Neural cell (in vitro differentiated cells): Measurements from ENCODE around the gene COX8A. TPM values are rescaled to one million over a fixed set of nuclear protein-coding genes. Genes with fewer than 3 reads are reported as not detected.

Source experiments
- H2AFZ ChIP-seq: fragments of 200-600, 300-800 bp; sonication (generic), shearing (Covaris generic); 2 replicates; pipeline ENCODE4 v1.6.0; 2014; ENCODE audit warnings: low read depth, mild to moderate bottlenecking, antibody characterized with exemption, low read length, moderate library complexity
- H3F3A ChIP-seq: fragments of 200-600 bp; shearing (Covaris generic); 2 replicates; pipeline ENCODE4 v1.6.1; 2016; ENCODE audit warnings: mild to moderate bottlenecking, moderate library complexity, mixed read lengths, antibody characterized with exemption, low read length; ENCODE audit not compliant: insufficient read depth, poor library complexity, severe bottlenecking
- H3K27ac ChIP-seq: fragments of 200-600, 300-800 bp; sonication (generic), shearing (Covaris generic); 2 replicates; pipeline ENCODE4 v1.5.1; 2014; ENCODE audit warnings: mild to moderate bottlenecking, low read length, moderate library complexity
- H3K27me3 ChIP-seq: fragments of 300-800, 200-600 bp; sonication (generic), shearing (Covaris generic); 2 replicates; pipeline ENCODE4 v1.6.0; 2014; ENCODE audit warnings: mild to moderate bottlenecking, low read depth, low read length, moderate library complexity; ENCODE audit not compliant: insufficient read depth
- H3K36me3 ChIP-seq: fragments of 300-800, 200-600 bp; sonication (generic), shearing (Covaris generic); 2 replicates; pipeline ENCODE4 v1.5.1; 2014; ENCODE audit warnings: mild to moderate bottlenecking, antibody characterized with exemption, low read length, moderate library complexity; ENCODE audit not compliant: insufficient read depth
- H3K4me2 ChIP-seq: fragments of 300-800, 200-600 bp; sonication (generic), shearing (Covaris generic); 2 replicates; pipeline ENCODE4 v1.6.0; 2014; ENCODE audit warnings: mild to moderate bottlenecking, low read length
- H3K4me3 ChIP-seq: fragments of 300-800, 200-600 bp; sonication (generic), shearing (Covaris generic); 2 replicates; pipeline ENCODE4 v1.5.1; 2014; ENCODE audit warnings: mild to moderate bottlenecking, low read length, moderate library complexity
- H3K79me2 ChIP-seq: fragments of 200-600 bp; shearing (Covaris generic); replicated peaks from 2 replicates; pipeline ENCODE4 v1.6.0; 2014; ENCODE audit warnings: mild to moderate bottlenecking, low read length, moderate library complexity; ENCODE audit not compliant: insufficient read depth
- H3K9ac ChIP-seq: fragments of 300-800, 200-600 bp; sonication (generic), shearing (Covaris generic); 2 replicates; pipeline ENCODE4 v1.6.1; 2016; ENCODE audit warnings: mild to moderate bottlenecking, low read length, mixed read lengths
- H3K9me2 ChIP-seq: fragments of 200-600 bp; shearing (Covaris generic); 2 replicates; pipeline ENCODE4 v1.6.1; 2016; ENCODE audit warnings: mild to moderate bottlenecking, low read length, mixed read lengths; ENCODE audit not compliant: insufficient read depth
- H3K9me3 ChIP-seq: fragments of 200-600, 300-800 bp; sonication (generic), shearing (Covaris generic); 2 replicates; pipeline ENCODE4 v1.6.1; 2016; ENCODE audit warnings: mild to moderate bottlenecking, mixed run types, low read length, moderate library complexity, mixed read lengths
- H4K20me1 ChIP-seq: fragments of 200-600 bp; shearing (Covaris generic); 2 replicates; pipeline ENCODE4 v1.6.1; 2016; ENCODE audit warnings: mild to moderate bottlenecking, mixed run types; ENCODE audit not compliant: insufficient read depth
- EP300 ChIP-seq: fragments of 450-650 bp; conservative IDR thresholded peaks from 2 replicates; pipeline ENCODE4 v1.6.1; 2014; ENCODE audit warnings: antibody characterized with exemption, mild to moderate bottlenecking, moderate library complexity; ENCODE audit not compliant: poor library complexity, severe bottlenecking
- EZH2 ChIP-seq: fragments of 200-600, 300-800 bp; shearing (Covaris generic), sonication (generic); IDR thresholded peaks from 2 replicates; pipeline ENCODE4 v1.6.1; 2014; ENCODE audit warnings: antibody characterized with exemption, low read length, borderline replicate concordance, mild to moderate bottlenecking; ENCODE audit not compliant: insufficient read depth, poor library complexity, severe bottlenecking
- MXI1 ChIP-seq: fragments of 450-650 bp; conservative IDR thresholded peaks from 2 replicates; pipeline ENCODE4 v1.6.1; 2014; ENCODE audit warnings: antibody characterized with exemption, mild to moderate bottlenecking; ENCODE audit not compliant: poor library complexity, severe bottlenecking
- POLR2AphosphoS5 ChIP-seq: IDR thresholded peaks from 2 replicates; pipeline ENCODE4 v1.6.1; 2012
- RAD21 ChIP-seq: fragments of 450-650 bp; conservative IDR thresholded peaks from 2 replicates; pipeline ENCODE4 v1.6.1; 2014; ENCODE audit warnings: antibody characterized with exemption, mild to moderate bottlenecking, moderate library complexity
- SMC3 ChIP-seq: fragments of 450-650 bp; conservative IDR thresholded peaks from 2 replicates; pipeline ENCODE4 v1.6.1; 2014; ENCODE audit warnings: antibody characterized with exemption, mild to moderate bottlenecking, moderate library complexity; ENCODE audit not compliant: poor library complexity
- TAF1 ChIP-seq: IDR thresholded peaks from 2 replicates; pipeline ENCODE4 v1.6.1; 2012; ENCODE audit warnings: low read depth
- polyA plus RNA-seq: library from polyadenylated mRNA; depleted of rRNA; stranded (reverse); fragments of >200 nt; gene quantifications from 2 replicates; pipeline ENCODE4 v1.2.3, GENCODE V29; 2014
- TF ChIP-seq, protein P1 (sequence below): fragments of 450-650 bp; IDR thresholded peaks from 2 replicates; pipeline ENCODE4 v1.5.1; 2014; ENCODE audit warnings: antibody characterized with exemption, mild to moderate bottlenecking, moderate library complexity; ENCODE audit not compliant: poor library complexity, severe bottlenecking
- TF ChIP-seq, protein P2 (sequence below): IDR thresholded peaks from 2 replicates; pipeline ENCODE4 v1.6.1; 2012; ENCODE audit warnings: borderline replicate concordance

COX8A gene
- polyA plus RNA-seq, 1 donor from 2014 or later: 863 TPM

DNA sequence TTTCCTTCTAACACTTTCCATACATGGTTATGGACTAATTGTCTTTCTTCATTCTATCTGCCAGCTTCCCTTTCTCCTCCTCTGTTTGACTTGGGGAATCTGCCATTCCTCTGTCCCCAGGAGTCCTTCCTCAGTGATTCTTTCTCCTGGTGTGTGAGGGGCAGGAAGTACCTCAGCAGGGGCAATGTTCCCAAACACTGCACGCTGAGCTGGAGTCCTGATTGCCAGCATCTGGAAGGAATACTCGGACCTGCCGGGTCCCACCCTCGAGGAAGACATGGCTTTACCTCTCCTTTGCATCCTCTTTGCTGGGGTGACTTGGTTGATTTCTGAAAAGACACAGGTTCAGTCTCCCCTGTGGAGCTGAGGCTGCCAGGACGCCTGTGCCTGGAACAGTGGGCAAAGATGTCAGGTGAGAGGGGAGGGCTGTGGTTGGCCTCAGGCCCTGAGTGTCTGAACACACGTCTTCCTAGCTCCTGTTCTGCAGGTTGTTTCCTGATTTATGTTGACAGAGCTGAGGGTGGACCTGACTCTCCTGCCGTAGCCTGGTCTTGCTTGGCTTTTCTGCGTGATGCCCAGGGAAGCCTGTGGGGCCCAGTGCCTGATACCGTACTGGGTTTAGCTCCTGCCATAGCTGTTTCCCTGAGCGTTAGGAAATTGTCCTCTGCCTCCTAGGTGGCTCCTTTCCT lies 4.3 kb downstream of the COX8A start:
- no peaks in the 10 kb centered on the region for H3K27me3 ChIP-seq
- H3K27ac ChIP-seq: no peak overlapping the region
- no peak overlapping the region for H3K4me2 ChIP-seq
- no peaks in the 10 kb centered on the region for H3K9me3 ChIP-seq
- no peaks in the 10 kb centered on the region for H4K20me1 ChIP-seq
- no peaks in the 10 kb centered on the region for H3K9me2 ChIP-seq
- peaks cover 26% of the 10 kb centered on the region for H3K79me2 ChIP-seq
- no peaks in the 10 kb centered on the region for H3F3A ChIP-seq
- no peak overlapping the region for H3K9ac ChIP-seq
- no peak overlapping the region for H2AFZ ChIP-seq
- no peak overlapping the region for H3K4me3 ChIP-seq
- TF ChIP-seq MXI1 (no peak), EP300 (no peak), RAD21 (no peak)
- TF ChIP-seq, protein P1, sequence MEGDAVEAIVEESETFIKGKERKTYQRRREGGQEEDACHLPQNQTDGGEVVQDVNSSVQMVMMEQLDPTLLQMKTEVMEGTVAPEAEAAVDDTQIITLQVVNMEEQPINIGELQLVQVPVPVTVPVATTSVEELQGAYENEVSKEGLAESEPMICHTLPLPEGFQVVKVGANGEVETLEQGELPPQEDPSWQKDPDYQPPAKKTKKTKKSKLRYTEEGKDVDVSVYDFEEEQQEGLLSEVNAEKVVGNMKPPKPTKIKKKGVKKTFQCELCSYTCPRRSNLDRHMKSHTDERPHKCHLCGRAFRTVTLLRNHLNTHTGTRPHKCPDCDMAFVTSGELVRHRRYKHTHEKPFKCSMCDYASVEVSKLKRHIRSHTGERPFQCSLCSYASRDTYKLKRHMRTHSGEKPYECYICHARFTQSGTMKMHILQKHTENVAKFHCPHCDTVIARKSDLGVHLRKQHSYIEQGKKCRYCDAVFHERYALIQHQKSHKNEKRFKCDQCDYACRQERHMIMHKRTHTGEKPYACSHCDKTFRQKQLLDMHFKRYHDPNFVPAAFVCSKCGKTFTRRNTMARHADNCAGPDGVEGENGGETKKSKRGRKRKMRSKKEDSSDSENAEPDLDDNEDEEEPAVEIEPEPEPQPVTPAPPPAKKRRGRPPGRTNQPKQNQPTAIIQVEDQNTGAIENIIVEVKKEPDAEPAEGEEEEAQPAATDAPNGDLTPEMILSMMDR: no peak
- no peaks in the 10 kb centered on the region for H3K36me3 ChIP-seq

DNA sequence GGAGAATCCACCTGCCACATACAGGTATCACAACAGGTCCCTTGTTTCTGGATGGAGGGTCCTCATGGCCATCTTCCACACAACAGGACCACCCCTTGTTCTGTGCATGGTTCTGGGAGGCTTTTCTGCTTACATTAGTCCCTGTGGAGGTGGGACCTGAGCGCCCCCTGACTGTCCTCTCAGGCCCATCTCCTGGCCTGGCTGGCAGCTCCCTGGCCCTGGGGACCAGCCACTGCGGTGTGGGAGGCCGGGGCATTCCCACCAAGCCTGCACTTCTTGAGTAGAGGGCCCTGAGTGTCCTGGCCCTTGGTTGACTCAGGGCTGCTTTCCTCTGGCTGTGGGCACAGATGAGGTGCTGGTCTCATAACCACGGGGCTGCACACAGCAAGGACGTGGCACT lies 5.0 kb downstream of the COX8A start:
- Histone ChIP-seq H3K4me3 (no peak overlapping the region), H3K27me3 (no peaks in the 10 kb centered on the region), H3K9me3 (no peaks in the 10 kb centered on the region), H3F3A (no peaks in the 10 kb centered on the region), H3K79me2 (peaks cover 26% of the 10 kb centered on the region), H3K27ac (no peak overlapping the region), H3K4me2 (no peak overlapping the region), H3K9ac (no peak overlapping the region), H4K20me1 (no peaks in the 10 kb centered on the region), H2AFZ (no peak overlapping the region), H3K9me2 (no peaks in the 10 kb centered on the region), H3K36me3 (no peaks in the 10 kb centered on the region)
- no peak for TF ChIP-seq POLR2AphosphoS5
- no peak for TF ChIP-seq RAD21
- no peak for TF ChIP-seq EZH2
- TF ChIP-seq, protein P2, sequence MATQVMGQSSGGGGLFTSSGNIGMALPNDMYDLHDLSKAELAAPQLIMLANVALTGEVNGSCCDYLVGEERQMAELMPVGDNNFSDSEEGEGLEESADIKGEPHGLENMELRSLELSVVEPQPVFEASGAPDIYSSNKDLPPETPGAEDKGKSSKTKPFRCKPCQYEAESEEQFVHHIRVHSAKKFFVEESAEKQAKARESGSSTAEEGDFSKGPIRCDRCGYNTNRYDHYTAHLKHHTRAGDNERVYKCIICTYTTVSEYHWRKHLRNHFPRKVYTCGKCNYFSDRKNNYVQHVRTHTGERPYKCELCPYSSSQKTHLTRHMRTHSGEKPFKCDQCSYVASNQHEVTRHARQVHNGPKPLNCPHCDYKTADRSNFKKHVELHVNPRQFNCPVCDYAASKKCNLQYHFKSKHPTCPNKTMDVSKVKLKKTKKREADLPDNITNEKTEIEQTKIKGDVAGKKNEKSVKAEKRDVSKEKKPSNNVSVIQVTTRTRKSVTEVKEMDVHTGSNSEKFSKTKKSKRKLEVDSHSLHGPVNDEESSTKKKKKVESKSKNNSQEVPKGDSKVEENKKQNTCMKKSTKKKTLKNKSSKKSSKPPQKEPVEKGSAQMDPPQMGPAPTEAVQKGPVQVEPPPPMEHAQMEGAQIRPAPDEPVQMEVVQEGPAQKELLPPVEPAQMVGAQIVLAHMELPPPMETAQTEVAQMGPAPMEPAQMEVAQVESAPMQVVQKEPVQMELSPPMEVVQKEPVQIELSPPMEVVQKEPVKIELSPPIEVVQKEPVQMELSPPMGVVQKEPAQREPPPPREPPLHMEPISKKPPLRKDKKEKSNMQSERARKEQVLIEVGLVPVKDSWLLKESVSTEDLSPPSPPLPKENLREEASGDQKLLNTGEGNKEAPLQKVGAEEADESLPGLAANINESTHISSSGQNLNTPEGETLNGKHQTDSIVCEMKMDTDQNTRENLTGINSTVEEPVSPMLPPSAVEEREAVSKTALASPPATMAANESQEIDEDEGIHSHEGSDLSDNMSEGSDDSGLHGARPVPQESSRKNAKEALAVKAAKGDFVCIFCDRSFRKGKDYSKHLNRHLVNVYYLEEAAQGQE: no peak
- TF ChIP-seq SMC3: no peak
- TF ChIP-seq EP300: no peak
- TF ChIP-seq, protein P1: no peak
- TF ChIP-seq MXI1: no peak
- TF ChIP-seq TAF1: no peak
